Measurements from ENCODE around the gene B4GALT4. TPM values are rescaled to one million over a fixed set of nuclear protein-coding genes. Genes with fewer than 3 reads are reported as not detected.

The B4GALT4 gene
- total RNA-seq, 4 donors from 2014 or later = 10.9 to 15.3 (median 14.0) TPM

DNA sequence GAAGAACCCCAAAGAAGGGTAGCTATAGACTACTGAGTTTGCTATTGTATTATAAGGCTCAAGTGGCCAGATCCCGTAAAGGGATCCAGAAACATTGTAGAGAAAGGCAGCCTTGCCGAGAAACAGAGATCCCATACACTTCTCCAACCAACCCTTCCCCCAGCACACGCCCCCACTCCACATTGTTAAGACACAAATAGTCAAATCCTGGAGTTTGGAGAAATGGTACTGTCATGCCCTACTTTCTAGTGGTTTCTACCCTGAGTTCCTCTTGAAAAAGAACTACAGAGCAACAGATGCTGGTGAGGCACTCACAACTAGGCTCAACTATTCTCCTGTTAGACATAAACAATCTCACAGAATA is 33.2 kb downstream of the B4GALT4 start:
- TF ChIP-seq, protein P1, sequence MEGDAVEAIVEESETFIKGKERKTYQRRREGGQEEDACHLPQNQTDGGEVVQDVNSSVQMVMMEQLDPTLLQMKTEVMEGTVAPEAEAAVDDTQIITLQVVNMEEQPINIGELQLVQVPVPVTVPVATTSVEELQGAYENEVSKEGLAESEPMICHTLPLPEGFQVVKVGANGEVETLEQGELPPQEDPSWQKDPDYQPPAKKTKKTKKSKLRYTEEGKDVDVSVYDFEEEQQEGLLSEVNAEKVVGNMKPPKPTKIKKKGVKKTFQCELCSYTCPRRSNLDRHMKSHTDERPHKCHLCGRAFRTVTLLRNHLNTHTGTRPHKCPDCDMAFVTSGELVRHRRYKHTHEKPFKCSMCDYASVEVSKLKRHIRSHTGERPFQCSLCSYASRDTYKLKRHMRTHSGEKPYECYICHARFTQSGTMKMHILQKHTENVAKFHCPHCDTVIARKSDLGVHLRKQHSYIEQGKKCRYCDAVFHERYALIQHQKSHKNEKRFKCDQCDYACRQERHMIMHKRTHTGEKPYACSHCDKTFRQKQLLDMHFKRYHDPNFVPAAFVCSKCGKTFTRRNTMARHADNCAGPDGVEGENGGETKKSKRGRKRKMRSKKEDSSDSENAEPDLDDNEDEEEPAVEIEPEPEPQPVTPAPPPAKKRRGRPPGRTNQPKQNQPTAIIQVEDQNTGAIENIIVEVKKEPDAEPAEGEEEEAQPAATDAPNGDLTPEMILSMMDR (IDR thresholded peaks at IDR 0.05; ENCODE audit: low read depth) = no peak

- TF ChIP-seq, protein P1 (IDR thresholded peaks at IDR 0.05; ENCODE audit: low read depth) = no peak
These were observed 33.8 kb downstream of the B4GALT4 start for GRCh38 chr3:119206611-119207511.

DNA sequence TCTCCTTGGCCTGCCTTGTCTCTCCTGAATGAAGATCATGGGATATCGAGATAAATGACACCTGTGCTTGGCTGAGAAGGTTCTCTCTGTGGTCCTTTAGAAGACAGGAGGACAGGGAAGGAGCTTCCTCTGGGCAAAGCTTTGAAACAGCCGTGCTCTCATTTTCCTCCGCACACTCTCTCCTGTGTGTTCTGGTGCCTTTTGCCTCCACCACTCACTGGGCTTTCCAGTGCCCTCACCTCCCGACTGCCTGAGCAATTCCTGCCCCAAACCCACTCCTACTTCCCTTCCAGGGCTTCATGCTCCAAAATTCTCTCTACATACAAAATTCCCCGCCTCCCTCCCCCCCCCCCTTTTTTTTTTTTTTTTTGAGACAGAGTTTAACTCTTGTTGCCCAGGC is 35.0 kb downstream of the B4GALT4 start:
- TF ChIP-seq, protein P1 (IDR thresholded peaks at IDR 0.05; ENCODE audit: low read depth) = no peak

DNA sequence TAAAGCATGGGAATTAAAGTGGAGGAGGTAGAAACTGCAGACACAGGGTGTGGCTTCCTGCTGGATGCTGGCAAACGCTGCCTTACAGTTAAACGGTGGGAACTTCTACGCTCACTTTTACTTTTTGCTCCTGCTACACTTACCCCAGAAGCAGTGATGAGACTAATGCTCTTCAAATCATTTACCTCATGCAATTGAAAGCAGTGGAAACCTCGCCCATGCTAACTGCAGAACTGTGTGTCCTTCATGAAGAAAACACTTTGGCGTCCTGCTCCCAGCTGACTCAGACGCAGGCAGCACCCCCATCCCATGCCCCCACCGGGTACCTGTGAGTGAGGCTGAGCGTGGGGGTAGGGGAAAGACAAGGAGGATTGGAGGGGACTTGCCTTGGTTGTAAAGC is 35.5 kb downstream of the B4GALT4 start:
- TF ChIP-seq, protein P1 (IDR thresholded peaks at IDR 0.05; ENCODE audit: low read depth) = no peak

DNA sequence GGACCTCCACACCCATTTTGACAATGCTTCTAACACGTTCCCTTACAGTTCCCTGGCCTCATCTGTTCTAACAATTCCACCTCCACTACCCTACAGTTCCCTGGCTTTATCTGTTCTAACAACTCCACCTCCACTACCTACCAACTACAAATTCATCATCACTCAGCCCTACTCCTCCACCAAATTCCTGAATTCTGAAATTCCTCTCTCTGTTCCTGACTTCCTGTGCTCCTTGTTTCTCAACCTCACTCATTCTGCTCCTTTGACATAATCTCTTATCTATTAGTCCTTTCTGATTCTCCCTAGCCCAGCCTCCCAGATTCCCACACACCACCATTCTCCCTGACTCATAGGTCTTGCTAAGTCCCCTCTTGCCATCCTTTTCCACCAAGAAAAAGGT is 44.8 kb downstream of the B4GALT4 start:
- TF ChIP-seq, protein P1 (IDR thresholded peaks at IDR 0.05; ENCODE audit: low read depth) = no peak

DNA sequence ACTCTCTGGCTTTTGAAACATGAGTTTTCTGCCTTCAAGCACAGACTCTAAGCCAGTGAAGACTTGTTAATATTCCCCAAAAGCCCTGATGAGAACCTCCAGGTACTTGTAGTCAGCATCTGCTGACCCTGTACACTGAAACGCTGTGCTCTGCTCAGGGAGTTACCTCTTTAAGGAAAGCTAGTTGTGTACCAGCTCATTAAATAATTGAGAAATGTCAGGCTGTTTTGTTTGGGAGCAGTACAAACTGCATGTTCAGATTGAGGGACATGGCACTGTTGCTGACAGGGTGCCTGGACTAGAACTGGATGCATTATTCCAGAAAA is 45.6 kb downstream of the B4GALT4 start:
- TF ChIP-seq, protein P1 (IDR thresholded peaks at IDR 0.05; ENCODE audit: low read depth) = no peak

DNA sequence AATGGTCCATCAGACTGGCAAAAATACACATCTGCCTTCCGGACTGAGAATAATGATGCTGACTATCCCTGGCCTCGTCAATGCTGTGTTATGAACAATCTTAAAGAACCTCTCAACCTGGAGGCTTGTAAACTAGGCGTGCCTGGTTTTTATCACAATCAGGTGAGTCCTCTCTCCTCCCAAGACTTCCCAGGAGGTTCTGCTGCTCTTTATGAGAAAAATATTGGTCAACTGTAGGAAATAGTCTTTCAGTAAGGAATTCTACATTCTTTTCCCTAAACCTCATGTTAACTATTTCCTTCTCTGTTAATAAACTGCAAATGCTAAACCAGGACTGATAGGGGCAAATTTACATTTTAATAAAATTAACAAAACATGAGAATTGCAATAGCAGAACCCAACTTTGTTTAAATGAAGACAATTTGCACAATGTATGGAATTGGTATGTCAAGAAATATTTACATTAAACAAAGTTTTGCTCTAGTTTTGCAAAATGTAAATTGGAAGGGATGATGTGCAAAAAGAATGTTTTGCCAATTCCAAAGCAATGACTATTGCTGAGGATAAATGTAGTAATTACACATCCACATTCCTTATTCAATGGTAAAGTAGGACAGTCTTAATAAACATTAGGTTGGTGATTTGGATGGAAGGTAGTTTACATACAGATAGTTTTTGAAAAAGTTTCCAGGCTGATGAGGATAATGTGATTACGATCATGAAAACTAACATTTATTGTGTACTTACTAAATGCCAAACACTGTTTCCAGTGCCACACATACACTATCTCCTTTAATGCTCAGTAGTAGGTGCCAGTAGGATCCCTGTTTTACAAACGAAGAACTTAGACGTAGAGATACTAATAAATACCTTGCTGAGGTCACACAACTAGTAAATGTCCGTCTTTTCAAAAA is 46.2 kb downstream of the B4GALT4 start:
- TF ChIP-seq, protein P1 (IDR thresholded peaks at IDR 0.05; ENCODE audit: low read depth) = no peak
